Naive B cell (primary cell): ENCODE results near the gene HNRNPUL2. TPM values are rescaled to one million over a fixed set of nuclear protein-coding genes. Genes with fewer than 3 reads are reported as not detected.

ENCODE experiments used
- ATAC-seq, 2 donors: fragments of 150-1000 bp; cut with Tn5 transposase; 2 replicates each; pipeline ENCODE4 v1.10.0; 2021; ENCODE audit warnings: low read depth in 2 of 2, mild to moderate bottlenecking in 2 of 2, moderate library complexity in 2 of 2
- DNase-seq: peaks from one replicate; pipeline ENCODE4 v3.0.0; 2022
- H3K27ac Mint-ChIP-seq, 6 donors: one replicate each; pipeline ENCODE4 v1.8.0; 2020 to 2022; ENCODE audit warnings: mild to moderate bottlenecking in 6 of 6, mixed read lengths in 6 of 6, moderate library complexity in 5 of 6, inconsistent platforms in 2 of 6
- H3K27me3 Mint-ChIP-seq, 3 donors: one replicate each; pipeline ENCODE4 v1.8.0; 2021 to 2022; ENCODE audit warnings: mixed read lengths in 3 of 3, mild to moderate bottlenecking in 1 of 3
- H3K36me3 Mint-ChIP-seq, 2 donors: one replicate each; pipeline ENCODE4 v1.8.0; 2020 to 2022; ENCODE audit warnings: mixed read lengths in 2 of 2, inconsistent platforms in 1 of 2, mild to moderate bottlenecking in 1 of 2
- H3K4me1 Mint-ChIP-seq, 3 donors: one replicate each; pipeline ENCODE4 v1.8.0; 2020 to 2022; ENCODE audit warnings: mixed read lengths in 3 of 3, inconsistent platforms in 1 of 3, mild to moderate bottlenecking in 1 of 3, moderate library complexity in 1 of 3
- H3K4me3 Mint-ChIP-seq, 8 donors: one replicate each; pipeline ENCODE4 v1.8.0; 2020 to 2022; ENCODE audit warnings: mild to moderate bottlenecking in 8 of 8, mixed read lengths in 8 of 8, moderate library complexity in 8 of 8, inconsistent platforms in 2 of 8
- H3K9me3 Mint-ChIP-seq, 7 donors: one replicate each; pipeline ENCODE4 v1.8.0; 2020 to 2022; ENCODE audit warnings: mixed read lengths in 7 of 7, mild to moderate bottlenecking in 5 of 7, inconsistent platforms in 2 of 7, moderate library complexity in 1 of 7
- polyA plus RNA-seq, 6 donors: library from polyadenylated mRNA; unstranded; fragments of 300-500 nt; fragmentation: Illumina TruSeq; gene quantifications; one replicate each; pipeline ENCODE4 v1.2.3, GENCODE V29; 2021; ENCODE audit warnings: low read depth in 6 of 6

The HNRNPUL2 gene
- polyA plus RNA-seq, 6 donors from 2014 or later: 0.61 to 2.9 (median 1.1) TPM

GRCh38 chr11:62667460-62667859, 59.8 kb downstream of the HNRNPUL2 start:
- ATAC-seq (no peak), DNase-seq (no peak)
- Mint-ChIP-seq H3K9me3 (no peaks in the 10 kb centered on the region), H3K36me3 (peaks cover 7 to 11% of the 10 kb centered on the region in 2 donors), H3K27me3 (no peaks in the 10 kb centered on the region), H3K4me1 (peaks cover 29 to 77% (median 54%) of the 10 kb centered on the region in 3 donors), H3K4me3 (peak overlapping the region in 3 of 8 donors; percentile 30 to 100 (median 95)), H3K27ac (peak overlapping the region in 3 of 6 donors; percentile 47 to 84 (median 79))

- Mint-ChIP-seq H3K4me3 (peak overlapping the region; percentile 95 to 100 (median 97)), H3K36me3 (peaks cover 7 to 8% of the 10 kb centered on the region in 2 donors), H3K9me3 (no peaks in the 10 kb centered on the region), H3K4me1 (peaks cover 30 to 70% (median 45%) of the 10 kb centered on the region in 3 donors), H3K27me3 (no peaks in the 10 kb centered on the region), H3K27ac (peak overlapping the region in 5 of 6 donors; percentile 15 to 97 (median 79))
- no peak for DNase-seq
- ATAC-seq: no peak
These were observed 60.9 kb downstream of the HNRNPUL2 start for GRCh38 chr11:62666259-62666926.

- peak; percentile 37 for DNase-seq
- no peaks in the 10 kb centered on the region for H3K9me3 Mint-ChIP-seq
- H3K27ac Mint-ChIP-seq: peak overlapping the region; percentile 82 to 99 (median 96)
These were observed 61.5 kb downstream of the HNRNPUL2 start for GRCh38 chr11:62665599-62666258.

GRCh38 chr11:62665075-62665598, 62.1 kb downstream of the HNRNPUL2 start, which contains the start of the genes C11orf98 and CSKMT:
TSS of gene C11orf98 (minus strand) at chr11:62665210. CDS start at chr11:62665169, 41 bp downstream.
TSS of gene CSKMT (plus strand) at chr11:62665312. CDS start at chr11:62665880, 568 bp downstream.
- Mint-ChIP-seq H3K4me1 (peaks cover 25 to 58% (median 41%) of the 10 kb centered on the region in 3 donors), H3K9me3 (no peaks in the 10 kb centered on the region), H3K4me3 (peak within 1 kb of the TSS; percentile 95 to 100 (median 97)), H3K27ac (peak within 1 kb of the TSS; percentile 82 to 99 (median 96)), H3K36me3 (peaks cover 7% of the 10 kb centered on the region in 2 donors), H3K27me3 (no peaks in the 10 kb centered on the region)
- peak; percentile 93 for ATAC-seq
- peak; percentile 96 for DNase-seq

More at GRCh38 chr11:62665599-62666258, 61.5 kb downstream of the HNRNPUL2 start:
- H3K27me3 Mint-ChIP-seq: no peaks in the 10 kb centered on the region
- ATAC-seq: peak; percentile 20 to 24
- peaks cover 7% of the 10 kb centered on the region in 2 donors for H3K36me3 Mint-ChIP-seq
- H3K4me1 Mint-ChIP-seq: peaks cover 26 to 64% (median 42%) of the 10 kb centered on the region in 3 donors
- H3K4me3 Mint-ChIP-seq: peak overlapping the region; percentile 95 to 100 (median 97)

GRCh38 chr11:62664405-62665074, 62.7 kb downstream of the HNRNPUL2 start:
- DNase-seq: no peak
- peak overlapping the region; percentile 82 to 99 (median 96) for H3K27ac Mint-ChIP-seq

More at GRCh38 chr11:62664405-62665074, 62.7 kb downstream of the HNRNPUL2 start:
- peak; percentile 45 to 46 for ATAC-seq
- Mint-ChIP-seq H3K4me1 (peaks cover 25 to 54% (median 41%) of the 10 kb centered on the region in 3 donors), H3K4me3 (peak overlapping the region; percentile 95 to 100 (median 97)), H3K9me3 (no peaks in the 10 kb centered on the region), H3K36me3 (peaks cover 7% of the 10 kb centered on the region in 2 donors), H3K27me3 (no peaks in the 10 kb centered on the region)

Other genes starting within 250 kb of the HNRNPUL2 start
- 10 to 100 TPM in 5 of 6 donors, 1 to 10 TPM in 1; 2.0 to 45.3 (median 15.9) TPM for gene AHNAK, start 180.7 kb downstream of the HNRNPUL2 start, polyA plus RNA-seq
- gene EEF1G, start 153.6 kb downstream of the HNRNPUL2 start, polyA plus RNA-seq: 1,000 to 10,000 TPM; 1,313 to 1,862 (median 1,450) TPM
- 10 to 100 TPM; 12.7 to 20.8 (median 16.2) TPM for gene TUT1, start 135.9 kb downstream of the HNRNPUL2 start, polyA plus RNA-seq
- gene MTA2, start 125.6 kb downstream of the HNRNPUL2 start, polyA plus RNA-seq: 10 to 100 TPM in 5 of 6 donors, 1 to 10 TPM in 1; 3.4 to 27.5 (median 17.8) TPM
- gene EML3, start 114.7 kb downstream of the HNRNPUL2 start, polyA plus RNA-seq: 10 to 100 TPM in 5 of 6 donors, 1 to 10 TPM in 1; 9.7 to 15.5 (median 12.5) TPM
- gene ROM1, start 114.2 kb downstream of the HNRNPUL2 start, polyA plus RNA-seq: 1 to 10 TPM in 1 of 6 donors, under 1 TPM in 4, not detected in 1; 0.55 to 1.6 (median 0.66) TPM
- 10 to 100 TPM; 26.1 to 43.9 (median 30.8) TPM for gene B3GAT3, start 105.5 kb downstream of the HNRNPUL2 start, polyA plus RNA-seq
- gene GANAB, start 80.8 kb downstream of the HNRNPUL2 start, polyA plus RNA-seq: 100 to 1,000 TPM; 140 to 158 (median 149) TPM
- gene INTS5, start 74.2 kb downstream of the HNRNPUL2 start, polyA plus RNA-seq: 10 to 100 TPM; 18.3 to 40.1 (median 28.7) TPM
- 10 to 100 TPM; 37.9 to 89.1 (median 77.2) TPM for gene C11orf98, start 62.2 kb downstream of the HNRNPUL2 start, polyA plus RNA-seq
- 1 to 10 TPM; 2.1 to 8.4 (median 4.8) TPM for gene CSKMT, start 62.1 kb downstream of the HNRNPUL2 start, polyA plus RNA-seq
- gene UQCC3, start 55.8 kb downstream of the HNRNPUL2 start, polyA plus RNA-seq: 10 to 100 TPM in 5 of 6 donors, 1 to 10 TPM in 1; 7.7 to 11.4 (median 10.4) TPM
- gene LBHD1, start 55.2 kb downstream of the HNRNPUL2 start, polyA plus RNA-seq: 10 to 100 TPM in 1 of 6 donors, 1 to 10 TPM in 5; 3.5 to 12.4 (median 5.1) TPM
- gene UBXN1, start 48.4 kb downstream of the HNRNPUL2 start, polyA plus RNA-seq: 100 to 1,000 TPM; 150 to 226 (median 216) TPM
- gene LRRN4CL, start 37.9 kb downstream of the HNRNPUL2 start, polyA plus RNA-seq: not detected
- 10 to 100 TPM; 49.6 to 98.5 (median 57.6) TPM for gene BSCL2, start 20.0 kb downstream of the HNRNPUL2 start, polyA plus RNA-seq
- gene GNG3, start 19.8 kb downstream of the HNRNPUL2 start, polyA plus RNA-seq: 10 to 100 TPM in 4 of 6 donors, 1 to 10 TPM in 2; 5.3 to 21.2 (median 16.9) TPM
- 10 to 100 TPM; 12.1 to 45.9 (median 21.6) TPM for gene TTC9C, start 1.0 kb upstream of the HNRNPUL2 start, polyA plus RNA-seq
- 10 to 100 TPM in 1 of 6 donors, 1 to 10 TPM in 5; 3.7 to 12.9 (median 6.4) TPM for gene ZBTB3, start 26.7 kb upstream of the HNRNPUL2 start, polyA plus RNA-seq
- 100 to 1,000 TPM; 249 to 395 (median 290) TPM for gene POLR2G, start 34.1 kb upstream of the HNRNPUL2 start, polyA plus RNA-seq
- gene TAF6L, start 43.9 kb upstream of the HNRNPUL2 start, polyA plus RNA-seq: 10 to 100 TPM in 2 of 6 donors, 1 to 10 TPM in 4; 8.3 to 14.3 (median 9.5) TPM
- gene TMEM179B, start 59.9 kb upstream of the HNRNPUL2 start, polyA plus RNA-seq: 100 to 1,000 TPM; 145 to 275 (median 160) TPM
- 10 to 100 TPM; 28.9 to 52.5 (median 45.3) TPM for gene TMEM223, start 64.5 kb upstream of the HNRNPUL2 start, polyA plus RNA-seq
- 100 to 1,000 TPM in 2 of 6 donors, 10 to 100 TPM in 4; 60.9 to 121 (median 90.6) TPM for gene NXF1, start 78.0 kb upstream of the HNRNPUL2 start, polyA plus RNA-seq
- 10 to 100 TPM; 46.4 to 64.2 (median 51.5) TPM for gene STX5, start 104.6 kb upstream of the HNRNPUL2 start, polyA plus RNA-seq
- 1 to 10 TPM in 5 of 6 donors, not detected in 1; 2.3 to 7.0 (median 3.7) TPM for gene TEX54, start 105.4 kb upstream of the HNRNPUL2 start, polyA plus RNA-seq
- 10 to 100 TPM; 42.0 to 77.0 (median 54.6) TPM for gene WDR74, start 112.1 kb upstream of the HNRNPUL2 start, polyA plus RNA-seq
- 100 to 1,000 TPM in 2 of 6 donors, 10 to 100 TPM in 4; 63.1 to 135 (median 81.1) TPM for gene SLC3A2, start 153.4 kb upstream of the HNRNPUL2 start, polyA plus RNA-seq
- gene CHRM1, start 193.9 kb upstream of the HNRNPUL2 start, polyA plus RNA-seq: not detected